ENCODE results near the gene SOX13.

SOX13 gene

GRCh38 chr1:204062106-204062505, 10.8 kb upstream of the SOX13 start:
- TF ChIP-seq CTCF (conservative IDR thresholded peaks at IDR 0.05; ENCODE audit: low read depth, low read length), result no peak
- no peak for DNase-seq (ENCODE audit: low read depth)
- H3K4me3 ChIP-seq (ENCODE audit: low read length), result no peak overlapping the region

- H3K4me3 ChIP-seq (ENCODE audit: low read length), result no peak overlapping the region
- DNase-seq (ENCODE audit: low read depth), result no peak
- TF ChIP-seq CTCF (conservative IDR thresholded peaks at IDR 0.05; ENCODE audit: low read depth, low read length), result no peak
Observed at GRCh38 chr1:204065174-204065985, 7.5 kb upstream of the SOX13 start.

- no peak for TF ChIP-seq CTCF (conservative IDR thresholded peaks at IDR 0.05; ENCODE audit: low read depth, low read length)
- no peak for DNase-seq (ENCODE audit: low read depth)
- H3K4me3 ChIP-seq (ENCODE audit: low read length), result no peak overlapping the region
Observed at GRCh38 chr1:204065986-204066300, 7.0 kb upstream of the SOX13 start.

GRCh38 chr1:204067935-204068334, 5.0 kb upstream of the SOX13 start:
- TF ChIP-seq CTCF (conservative IDR thresholded peaks at IDR 0.05; ENCODE audit: low read depth, low read length), result no peak
- H3K4me3 ChIP-seq (ENCODE audit: low read length), result no peak overlapping the region
- DNase-seq (ENCODE audit: low read depth), result no peak

- DNase-seq (ENCODE audit: low read depth), result no peak
- no peak overlapping the region for H3K4me3 ChIP-seq (ENCODE audit: low read length)
- no peak for TF ChIP-seq CTCF (conservative IDR thresholded peaks at IDR 0.05; ENCODE audit: low read depth, low read length)
Observed at GRCh38 chr1:204069887-204070286, 3.0 kb upstream of the SOX13 start.

GRCh38 chr1:204070895-204071294, 2.0 kb upstream of the SOX13 start:
- no peak for DNase-seq (ENCODE audit: low read depth)
- H3K4me3 ChIP-seq (ENCODE audit: low read length), result no peak overlapping the region
- TF ChIP-seq CTCF (conservative IDR thresholded peaks at IDR 0.05; ENCODE audit: low read depth, low read length), result no peak

- no peak for TF ChIP-seq CTCF (conservative IDR thresholded peaks at IDR 0.05; ENCODE audit: low read depth, low read length)
- peak overlapping the region; percentile 81 for H3K4me3 ChIP-seq (ENCODE audit: low read length)
- DNase-seq (ENCODE audit: low read depth), result no peak
Observed at GRCh38 chr1:204073837-204074273, 940 bp downstream of the SOX13 start.
